SK-N-SH (cell line): Measurements from ENCODE around the gene COA4. TPM values are rescaled to one million over a fixed set of nuclear protein-coding genes. Genes with fewer than 3 reads are reported as not detected.

ENCODE experiments used
- CTCF ChIA-PET: fragments of 300-600, 350-600 bp; formaldehyde crosslinking; extraction: SDS; loops from one replicate; lab custom pipeline; 2021; lab: Yijun Ruan, JAX
- POLR2A ChIA-PET: fragments of 350-600 bp; sonication (Branson Sonifier 250); formaldehyde crosslinking; extraction: SDS; loops from one replicate; lab custom pipeline; 2020; ENCODE audit warnings: antibody characterized with exemption, inconsistent platforms; lab: Yijun Ruan, JAX
- DNase-seq: peaks from one replicate; pipeline ENCODE4 v3.0.0; 2012
- H2AFZ ChIP-seq: fragments of 200-600 bp; sonication (generic); 2 replicates; pipeline ENCODE4 v1.8.1; 2016; ENCODE audit warnings: antibody characterized with exemption, mild to moderate bottlenecking, low read depth
- H3F3A ChIP-seq: fragments of 200-600 bp; sonication (generic); replicated peaks from 2 replicates; pipeline ENCODE3; 2016; ENCODE audit warnings: antibody characterized with exemption, mild to moderate bottlenecking; ENCODE audit not compliant: insufficient read depth
- H3K27ac ChIP-seq, 2 experiments: fragments of 200-500 bp in 1 of 2; fragments of 200-600 bp in 1 of 2; sonication (Bioruptor generic) in 1 of 2; sonication (generic), shearing (Covaris generic) in 1 of 2; 2 replicates each; pipeline versions ENCODE4 v1.5.1 to v1.6.1; 2014 to 2016; ENCODE audit warnings: low read depth in 2 of 2, inconsistent platforms in 1 of 2, low read length in 1 of 2, mild to moderate bottlenecking in 1 of 2, mixed read lengths in 1 of 2
- H3K27me3 ChIP-seq: fragments of 200-600 bp; sonication (generic), shearing (Covaris generic); 2 replicates; pipeline ENCODE4 v1.6.1; 2016; ENCODE audit warnings: mixed run types; ENCODE audit not compliant: insufficient read depth
- H3K36me3 ChIP-seq, 2 experiments: fragments of 200-500 bp in 1 of 2; fragments of 200-600 bp in 1 of 2; sonication (Bioruptor generic) in 1 of 2; sonication (generic) in 1 of 2; replicated peaks in 1 of 2; 2 replicates each; pipeline versions ENCODE3 to v1.5.1; 2014 to 2016; ENCODE audit warnings: low read length in 1 of 2, mild to moderate bottlenecking in 1 of 2; ENCODE audit not compliant: insufficient read depth in 2 of 2, control insufficient read depth in 1 of 2
- H3K4me1 ChIP-seq, 2 experiments: fragments of 200-500 bp in 1 of 2; fragments of 200-600 bp in 1 of 2; sonication (Bioruptor generic) in 1 of 2; sonication (generic), shearing (Covaris generic) in 1 of 2; 2 replicates each; pipeline versions ENCODE4 v1.5.1 to v1.6.1; 2014 to 2016; ENCODE audit warnings: low read depth in 1 of 2, low read length in 1 of 2, mixed run types in 1 of 2; ENCODE audit not compliant: insufficient read depth in 2 of 2, control insufficient read depth in 1 of 2
- H3K4me2 ChIP-seq: fragments of 200-600 bp; sonication (generic), shearing (Covaris generic); 2 replicates; pipeline ENCODE4 v1.6.1; 2017; ENCODE audit warnings: mixed run types
- H3K4me3 ChIP-seq, 2 experiments: fragments of 200-500 bp in 1 of 2; fragments of 200-600 bp in 1 of 2; sonication (Bioruptor generic) in 1 of 2; sonication (generic), shearing (Covaris generic) in 1 of 2; 2 replicates each; pipeline versions ENCODE4 v1.5.1 to v1.8.1; 2014 to 2016; ENCODE audit warnings: low read depth in 2 of 2, inconsistent platforms in 1 of 2, low read length in 1 of 2, mild to moderate bottlenecking in 1 of 2, mixed read lengths in 1 of 2, moderate library complexity in 1 of 2
- H3K79me2 ChIP-seq: fragments of 200-600 bp; sonication (generic); 2 replicates; pipeline ENCODE4 v1.8.1; 2017; ENCODE audit warnings: mild to moderate bottlenecking; ENCODE audit not compliant: insufficient read depth
- H3K9ac ChIP-seq: fragments of 200-600 bp; sonication (generic); 2 replicates; pipeline ENCODE4 v1.6.1; 2017; ENCODE audit warnings: mixed run types
- H3K9me2 ChIP-seq: fragments of 200-600 bp; sonication (generic); 2 replicates; pipeline ENCODE4 v1.6.1; 2017; ENCODE audit warnings: mixed run types
- H3K9me3 ChIP-seq: fragments of 200-600 bp; sonication (generic); 2 replicates; pipeline ENCODE4 v1.6.1; 2017; ENCODE audit warnings: mixed run types, mild to moderate bottlenecking, moderate library complexity
- H4K20me1 ChIP-seq: fragments of 200-600 bp; sonication (generic); 2 replicates; pipeline ENCODE4 v1.6.1; 2017; ENCODE audit warnings: mild to moderate bottlenecking, mixed run types; ENCODE audit not compliant: insufficient read depth
- CHD2 ChIP-seq: fragments of 150-350 bp; IDR thresholded peaks from 2 replicates; pipeline ENCODE4 v1.6.1; 2018; ENCODE audit warnings: low read length; ENCODE audit not compliant: partially characterized antibody
- EZH2phosphoT487 ChIP-seq: fragments of 200-600 bp; sonication (generic); IDR thresholded peaks from 2 replicates; pipeline ENCODE4 v1.6.1; 2017; ENCODE audit warnings: low read depth, mixed run types, mild to moderate bottlenecking, antibody characterized with exemption, moderate library complexity, borderline replicate concordance
- FOSL2 ChIP-seq: IDR thresholded peaks from 2 replicates; pipeline ENCODE4 v1.4.0; 2012; ENCODE audit warnings: low read depth, mild to moderate bottlenecking, moderate library complexity, borderline replicate concordance
- FOXJ3 ChIP-seq: sonication (generic); formaldehyde crosslinking; IDR thresholded peaks from 2 replicates; pipeline ENCODE4 v1.5.1; 2020; ENCODE audit warnings: mild to moderate bottlenecking, missing genetic modification reagents
- FOXM1 ChIP-seq: IDR thresholded peaks from 2 replicates; pipeline ENCODE4 v1.4.0; 2012; ENCODE audit warnings: low read depth, mild to moderate bottlenecking
- GABPA ChIP-seq: IDR thresholded peaks from 2 replicates; pipeline ENCODE4 v1.4.0; 2012; ENCODE audit warnings: low read depth, mild to moderate bottlenecking
- GATA2 ChIP-seq: sonication (generic); formaldehyde crosslinking; IDR thresholded peaks from 2 replicates; pipeline ENCODE4 v1.5.0; 2020; ENCODE audit warnings: mild to moderate bottlenecking, missing genetic modification reagents
- MXI1 ChIP-seq: IDR thresholded peaks from 2 replicates; pipeline ENCODE4 v1.6.1; 2012; ENCODE audit warnings: mild to moderate bottlenecking, low read depth, low read length, improper control_type of control experiment
- POLR2AphosphoS5 ChIP-seq: IDR thresholded peaks from 2 replicates; pipeline ENCODE4 v1.6.1; 2012; ENCODE audit warnings: low read depth, low read length
- RAD21 ChIP-seq: IDR thresholded peaks from 2 replicates; pipeline ENCODE4 v1.6.1; 2012; ENCODE audit warnings: mild to moderate bottlenecking, low read length
- RCOR1 ChIP-seq: fragments of 150-350 bp; IDR thresholded peaks from 2 replicates; pipeline ENCODE4 v1.6.1; 2017; ENCODE audit warnings: antibody characterized with exemption, low read length
- RFX5 ChIP-seq: IDR thresholded peaks from 2 replicates; pipeline ENCODE4 v1.6.1; 2012; ENCODE audit warnings: mild to moderate bottlenecking, improper control_type of control experiment, low read length
- SIN3A ChIP-seq: IDR thresholded peaks from 2 replicates; pipeline ENCODE4 v1.6.1; 2012; ENCODE audit warnings: low read depth, mild to moderate bottlenecking, low read length, moderate library complexity, borderline replicate concordance
- SMC3 ChIP-seq: IDR thresholded peaks from 2 replicates; pipeline ENCODE4 v1.6.1; 2012; ENCODE audit warnings: low read depth, low read length, improper control_type of control experiment
- TCF12 ChIP-seq: IDR thresholded peaks from 2 replicates; pipeline ENCODE4 v1.4.0; 2012
- TEAD4 ChIP-seq: IDR thresholded peaks from 2 replicates; pipeline ENCODE4 v1.4.0; 2012; ENCODE audit warnings: mild to moderate bottlenecking, borderline replicate concordance; ENCODE audit not compliant: insufficient read depth
- YY1 ChIP-seq: IDR thresholded peaks from 2 replicates; pipeline ENCODE4 v1.4.0; 2012; ENCODE audit warnings: low read depth, mild to moderate bottlenecking
- WGBS: methylation state at CpG from one replicate; pipeline ENCODE4 v1.1.6; 2017; ENCODE audit warnings: low lambda C conversion rate; 5-methylcytosine and 5-hydroxymethylcytosine counted together
- polyA plus RNA-seq, 3 experiments: library from polyadenylated mRNA; depleted of rRNA; stranded (reverse); fragments of >200 nt; gene quantifications; 2 replicates each; pipeline ENCODE4 v1.2.3, GENCODE V29; 2012
- TF ChIP-seq, protein P1 (sequence below): fragments of 150-350 bp; IDR thresholded peaks from 2 replicates; pipeline ENCODE4 v1.6.1; 2016; ENCODE audit warnings: mild to moderate bottlenecking, low read depth, low read length
- TF ChIP-seq, protein P2 (sequence below): fragments of 150-350 bp; IDR thresholded peaks from 2 replicates; pipeline ENCODE4 v1.6.1; 2017; ENCODE audit warnings: antibody characterized with exemption, low read length, low read depth, borderline replicate concordance
- TF ChIP-seq, protein P3 (sequence below): fragments of 200-600 bp; sonication (generic); IDR thresholded peaks from 2 replicates; pipeline ENCODE4 v1.6.1; 2017; ENCODE audit warnings: antibody characterized with exemption, mild to moderate bottlenecking, moderate library complexity
- TF ChIP-seq, protein P4 (sequence below): IDR thresholded peaks from 2 replicates; pipeline ENCODE4 v1.4.0; 2012; ENCODE audit warnings: low read depth, borderline replicate concordance

COA4 gene
- polyA plus RNA-seq, 1 of the 3 experiments (the other 2 are of a cell fraction), result 171 TPM

DNA sequence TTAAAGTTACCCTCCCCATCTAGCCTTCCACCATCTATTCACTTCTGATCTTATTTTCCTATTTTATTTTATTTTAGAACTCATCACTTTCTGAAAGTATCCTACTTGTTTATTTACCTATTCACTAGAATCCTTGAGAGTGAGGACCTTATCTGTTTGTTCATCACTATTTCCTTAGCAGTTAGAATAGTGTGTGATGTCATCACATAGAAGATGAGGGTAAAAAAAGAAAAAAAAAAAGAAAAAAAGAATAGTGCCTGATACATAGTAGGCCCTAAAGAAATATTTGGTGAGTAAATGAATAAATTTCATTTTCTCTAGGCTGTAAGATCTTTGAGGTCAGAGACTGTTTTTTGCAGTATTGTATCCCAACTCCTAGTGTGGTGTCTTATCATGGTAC, 36.8 kb upstream of the COA4 start:
- peaks cover 38 to 47% of the 10 kb centered on the region in 2 experiments for H3K36me3 ChIP-seq
- no peak overlapping the region for H3K27ac ChIP-seq
- H3K4me3 ChIP-seq, result no peak overlapping the region
- H4K20me1 ChIP-seq, result no peaks in the 10 kb centered on the region
- ChIA-PET CTCF (no interaction called here), POLR2A (no interaction called here)
- no peaks in the 10 kb centered on the region for H3K9me3 ChIP-seq
- no peak overlapping the region for H3K4me2 ChIP-seq
- no peak for DNase-seq
- no peaks in the 10 kb centered on the region for H3K27me3 ChIP-seq
- no peak overlapping the region for H3K9ac ChIP-seq
- no peak for TF ChIP-seq CHD2
- no peak for TF ChIP-seq EZH2phosphoT487
- TF ChIP-seq, protein P1, sequence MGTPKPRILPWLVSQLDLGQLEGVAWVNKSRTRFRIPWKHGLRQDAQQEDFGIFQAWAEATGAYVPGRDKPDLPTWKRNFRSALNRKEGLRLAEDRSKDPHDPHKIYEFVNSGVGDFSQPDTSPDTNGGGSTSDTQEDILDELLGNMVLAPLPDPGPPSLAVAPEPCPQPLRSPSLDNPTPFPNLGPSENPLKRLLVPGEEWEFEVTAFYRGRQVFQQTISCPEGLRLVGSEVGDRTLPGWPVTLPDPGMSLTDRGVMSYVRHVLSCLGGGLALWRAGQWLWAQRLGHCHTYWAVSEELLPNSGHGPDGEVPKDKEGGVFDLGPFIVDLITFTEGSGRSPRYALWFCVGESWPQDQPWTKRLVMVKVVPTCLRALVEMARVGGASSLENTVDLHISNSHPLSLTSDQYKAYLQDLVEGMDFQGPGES, result no peak
- TF ChIP-seq, protein P2, sequence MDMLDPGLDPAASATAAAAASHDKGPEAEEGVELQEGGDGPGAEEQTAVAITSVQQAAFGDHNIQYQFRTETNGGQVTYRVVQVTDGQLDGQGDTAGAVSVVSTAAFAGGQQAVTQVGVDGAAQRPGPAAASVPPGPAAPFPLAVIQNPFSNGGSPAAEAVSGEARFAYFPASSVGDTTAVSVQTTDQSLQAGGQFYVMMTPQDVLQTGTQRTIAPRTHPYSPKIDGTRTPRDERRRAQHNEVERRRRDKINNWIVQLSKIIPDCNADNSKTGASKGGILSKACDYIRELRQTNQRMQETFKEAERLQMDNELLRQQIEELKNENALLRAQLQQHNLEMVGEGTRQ, result no peak
- TF ChIP-seq YY1, result no peak
- TF ChIP-seq GABPA, result no peak
- TF ChIP-seq, protein P3, sequence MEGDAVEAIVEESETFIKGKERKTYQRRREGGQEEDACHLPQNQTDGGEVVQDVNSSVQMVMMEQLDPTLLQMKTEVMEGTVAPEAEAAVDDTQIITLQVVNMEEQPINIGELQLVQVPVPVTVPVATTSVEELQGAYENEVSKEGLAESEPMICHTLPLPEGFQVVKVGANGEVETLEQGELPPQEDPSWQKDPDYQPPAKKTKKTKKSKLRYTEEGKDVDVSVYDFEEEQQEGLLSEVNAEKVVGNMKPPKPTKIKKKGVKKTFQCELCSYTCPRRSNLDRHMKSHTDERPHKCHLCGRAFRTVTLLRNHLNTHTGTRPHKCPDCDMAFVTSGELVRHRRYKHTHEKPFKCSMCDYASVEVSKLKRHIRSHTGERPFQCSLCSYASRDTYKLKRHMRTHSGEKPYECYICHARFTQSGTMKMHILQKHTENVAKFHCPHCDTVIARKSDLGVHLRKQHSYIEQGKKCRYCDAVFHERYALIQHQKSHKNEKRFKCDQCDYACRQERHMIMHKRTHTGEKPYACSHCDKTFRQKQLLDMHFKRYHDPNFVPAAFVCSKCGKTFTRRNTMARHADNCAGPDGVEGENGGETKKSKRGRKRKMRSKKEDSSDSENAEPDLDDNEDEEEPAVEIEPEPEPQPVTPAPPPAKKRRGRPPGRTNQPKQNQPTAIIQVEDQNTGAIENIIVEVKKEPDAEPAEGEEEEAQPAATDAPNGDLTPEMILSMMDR, result no peak
- no peak for TF ChIP-seq TCF12
- no peak for TF ChIP-seq FOXJ3 (CRISPR knock-in tag)
- no peak for TF ChIP-seq FOXM1
- TF ChIP-seq, all 33 proteins: peak for 0
- Histone ChIP-seq H3F3A (peaks cover 6% of the 10 kb centered on the region), H3K79me2 (no peaks in the 10 kb centered on the region), H3K4me1 (no peaks in the 10 kb centered on the region), H3K9me2 (no peaks in the 10 kb centered on the region), H2AFZ (no peak overlapping the region)

DNA sequence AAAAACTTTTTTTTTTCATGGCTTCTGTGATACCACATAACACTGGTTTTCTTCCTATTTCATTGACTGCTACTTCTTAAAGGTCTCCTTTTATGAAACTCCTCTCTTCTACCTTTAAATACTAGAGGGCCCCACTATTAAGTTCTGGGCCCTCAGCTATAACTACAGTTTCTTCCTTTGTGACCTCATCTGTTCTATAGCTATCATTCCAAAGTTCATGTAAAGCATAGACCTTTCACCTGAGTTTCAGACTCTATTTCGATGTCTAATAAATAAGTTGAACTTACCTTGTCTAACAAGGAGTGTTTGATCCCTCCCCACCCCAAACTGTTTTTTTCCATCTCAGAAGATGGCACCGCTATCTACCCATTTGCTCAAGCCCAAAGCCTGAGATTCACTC, 35.4 kb upstream of the COA4 start:
- H3K27me3 ChIP-seq, result no peaks in the 10 kb centered on the region
- POLR2A ChIA-PET, result no interaction called here
- H3K27ac ChIP-seq, result no peak overlapping the region
- H3K9me3 ChIP-seq, result no peaks in the 10 kb centered on the region
- WGBS, result 98% methylated on average over 2 of the region's 2 CpGs
- peaks cover 6% of the 10 kb centered on the region for H3F3A ChIP-seq
- H3K36me3 ChIP-seq, result peaks cover 30 to 37% of the 10 kb centered on the region in 2 experiments
- no peaks in the 10 kb centered on the region for H3K79me2 ChIP-seq
- H3K4me3 ChIP-seq, result no peak overlapping the region
- CTCF ChIA-PET, result no interaction called here
- no peaks in the 10 kb centered on the region; a peak in 1 of 4 replicates for H3K4me1 ChIP-seq
- DNase-seq, result no peak
- no peak overlapping the region for H2AFZ ChIP-seq
- H3K9me2 ChIP-seq, result no peaks in the 10 kb centered on the region
- no peak overlapping the region for H3K4me2 ChIP-seq
- no peak overlapping the region for H3K9ac ChIP-seq
- H4K20me1 ChIP-seq, result no peaks in the 10 kb centered on the region
- TF ChIP-seq FOSL2 (no peak), RFX5 (no peak), GABPA (no peak), MXI1 (no peak), EZH2phosphoT487 (no peak), TEAD4 (no peak), SMC3 (no peak), FOXM1 (no peak), FOXJ3 (CRISPR knock-in tag) (no peak), POLR2AphosphoS5 (no peak), RAD21 (no peak), SIN3A (no peak), GATA2 (CRISPR knock-in tag) (no peak), RCOR1 (no peak)
- TF ChIP-seq, protein P1, result no peak
- TF ChIP-seq, protein P4, sequence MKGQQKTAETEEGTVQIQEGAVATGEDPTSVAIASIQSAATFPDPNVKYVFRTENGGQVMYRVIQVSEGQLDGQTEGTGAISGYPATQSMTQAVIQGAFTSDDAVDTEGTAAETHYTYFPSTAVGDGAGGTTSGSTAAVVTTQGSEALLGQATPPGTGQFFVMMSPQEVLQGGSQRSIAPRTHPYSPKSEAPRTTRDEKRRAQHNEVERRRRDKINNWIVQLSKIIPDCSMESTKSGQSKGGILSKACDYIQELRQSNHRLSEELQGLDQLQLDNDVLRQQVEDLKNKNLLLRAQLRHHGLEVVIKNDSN, result no peak
